ENCODE results near the gene CCDC120.

The CCDC120 gene

DNA sequence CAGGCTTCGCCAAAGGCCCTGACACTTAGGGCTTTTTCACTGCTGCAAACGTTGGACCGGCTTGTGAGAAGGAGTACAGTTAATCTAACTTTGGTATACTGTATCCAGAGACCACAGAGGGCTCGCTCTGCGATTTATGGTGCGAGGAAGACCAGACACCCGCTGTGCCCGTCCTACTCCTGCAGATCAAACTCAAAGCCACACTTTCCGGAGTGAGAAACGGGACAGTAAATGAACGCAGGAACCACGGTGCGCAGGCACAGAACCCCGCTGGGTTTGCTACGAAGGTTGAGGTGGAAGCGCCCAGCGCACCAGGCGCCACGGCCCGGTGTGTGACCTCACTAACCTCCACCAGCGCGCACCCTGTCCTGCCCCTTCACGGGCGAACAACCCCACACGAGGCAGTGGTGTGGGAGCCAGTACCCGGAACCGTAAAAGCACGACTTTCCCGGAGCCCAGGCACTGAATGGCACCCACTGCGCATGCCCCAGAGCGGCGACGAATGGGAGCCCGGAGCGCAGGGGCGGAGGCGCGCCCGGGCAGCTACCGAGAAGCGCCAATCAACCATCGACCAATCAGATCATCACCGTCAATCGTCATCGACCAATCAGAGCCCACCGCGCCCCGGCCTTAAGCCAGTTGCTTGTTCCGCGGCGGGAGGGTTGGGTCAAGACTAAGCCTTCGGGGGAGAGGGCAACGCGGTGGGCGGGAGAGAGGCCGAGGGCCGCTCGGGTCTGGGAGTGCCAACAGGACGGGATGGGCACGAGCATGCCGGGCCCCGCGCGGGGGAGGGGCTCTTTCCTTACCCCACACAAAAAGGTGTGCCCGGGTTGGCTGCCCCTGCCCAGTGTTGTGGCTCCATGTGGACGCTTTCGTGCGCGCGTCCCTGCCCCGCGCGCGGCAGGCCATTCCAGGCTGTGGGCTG, 42.2 kb downstream of the CCDC120 start:
- DNase-seq (ENCODE audit: low read depth in 1 of 2, low spot score in 1 of 2) = peak; percentile 61 to 83

- no peak for DNase-seq (ENCODE audit: low read depth in 1 of 2, low spot score in 1 of 2)
Observed at GRCh38 chrX:49101629-49101984, 42.8 kb downstream of the CCDC120 start.

DNA sequence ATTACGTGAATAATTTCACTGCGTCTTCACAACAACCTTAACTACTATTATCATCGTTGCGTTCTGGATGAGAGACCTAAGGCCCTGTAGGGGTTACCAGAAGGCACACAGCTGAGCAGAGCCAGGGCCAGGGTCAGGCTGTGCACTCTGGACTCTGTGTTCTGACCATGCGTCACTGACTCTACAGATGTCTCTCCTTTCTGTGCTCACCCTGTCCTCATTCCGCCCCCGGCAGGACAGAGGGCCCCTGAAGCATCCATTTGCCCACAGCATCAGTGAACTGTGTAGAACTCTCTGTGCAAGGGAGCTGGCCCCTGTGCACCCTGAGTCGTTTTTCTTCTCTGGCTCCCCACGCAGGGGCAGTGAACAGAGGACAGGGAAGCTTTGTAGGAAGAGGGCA, 43.4 kb downstream of the CCDC120 start:
- no peak for DNase-seq (ENCODE audit: low read depth in 1 of 2, low spot score in 1 of 2)

DNA sequence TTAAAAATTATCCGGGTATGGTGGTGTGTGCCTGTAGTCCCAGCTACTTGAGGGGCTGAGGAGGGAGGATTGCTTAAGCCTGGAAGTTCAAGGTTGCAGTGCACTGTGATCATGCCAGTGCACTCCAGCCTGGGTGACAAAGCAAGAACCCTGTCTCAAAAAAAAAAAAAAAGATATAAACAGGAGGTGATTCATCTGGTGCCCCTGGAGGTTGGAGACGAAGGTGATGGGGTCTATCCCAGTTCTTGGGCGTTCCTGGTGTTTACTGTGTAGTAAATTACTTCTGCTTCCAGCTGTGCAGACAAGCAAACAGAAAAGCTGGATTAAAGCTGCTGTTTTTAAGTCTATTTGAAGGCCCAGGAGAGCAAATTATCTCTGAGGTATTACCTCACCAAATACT, 44.8 kb downstream of the CCDC120 start:
- no peak for DNase-seq (ENCODE audit: low read depth in 1 of 2, low spot score in 1 of 2)

DNA sequence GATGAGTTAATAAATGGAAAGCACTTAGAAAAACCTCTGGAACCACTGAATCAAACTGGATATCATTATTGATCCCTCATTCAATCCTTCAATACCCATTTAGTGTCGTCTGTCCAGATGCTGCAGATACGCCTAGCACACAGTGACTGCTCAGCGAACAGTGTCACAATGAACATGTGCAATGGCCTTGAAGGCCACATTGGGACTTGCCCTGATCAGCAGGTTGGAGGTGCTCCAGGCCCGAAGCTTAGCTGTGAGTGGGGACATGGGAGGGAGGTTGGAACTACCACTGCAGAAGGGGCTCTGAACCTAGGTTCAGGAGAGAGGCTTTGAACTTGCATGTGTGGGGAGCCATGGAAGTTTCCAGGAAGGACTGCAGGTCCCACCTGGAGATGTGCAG, 47.5 kb downstream of the CCDC120 start:
- no peak for DNase-seq (ENCODE audit: low read depth in 1 of 2, low spot score in 1 of 2)

DNA sequence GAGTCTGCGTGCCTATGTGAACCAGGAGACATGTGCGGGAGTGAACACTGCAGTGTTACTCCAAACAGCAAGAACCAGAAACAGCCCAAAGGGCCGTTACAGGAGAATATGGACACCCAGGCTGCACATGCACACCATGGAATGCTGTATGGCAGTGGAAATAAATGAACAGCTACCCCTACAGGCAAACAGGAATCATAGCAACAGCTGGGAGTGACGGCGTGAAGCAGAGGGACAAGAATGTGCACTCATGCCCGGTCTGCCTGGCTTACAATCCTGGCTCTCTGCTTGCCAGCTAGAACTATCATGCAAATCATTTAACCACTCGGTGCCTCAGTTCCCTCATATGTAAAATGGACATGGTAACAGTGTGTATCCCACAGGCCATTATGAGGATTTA, 48.1 kb downstream of the CCDC120 start:
- no peak for DNase-seq (ENCODE audit: low read depth in 1 of 2, low spot score in 1 of 2)

DNA sequence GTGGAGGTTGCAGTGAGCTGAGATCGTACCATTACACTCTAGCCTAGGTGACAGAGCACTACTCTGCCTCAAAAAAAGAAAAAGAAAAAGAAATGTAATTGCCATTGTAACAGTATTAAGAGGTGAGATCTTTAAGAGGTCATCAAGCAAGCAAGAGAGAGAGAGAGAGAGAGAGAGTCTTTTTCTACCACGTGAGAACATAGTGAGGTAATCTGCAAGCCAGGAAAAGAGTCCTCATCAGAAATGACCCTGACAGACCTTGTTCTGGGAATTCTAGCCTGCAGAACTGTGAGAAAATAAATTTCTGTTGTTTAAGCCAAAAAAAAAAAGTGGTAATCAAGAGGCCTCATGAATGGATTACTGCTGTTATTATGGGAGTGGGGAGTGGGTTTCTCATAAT, 49.8 kb downstream of the CCDC120 start:
- no peak for DNase-seq (ENCODE audit: low read depth in 1 of 2, low spot score in 1 of 2)

GRCh38 chrX:49110417-49110816, 51.6 kb downstream of the CCDC120 start:
- DNase-seq (ENCODE audit: low read depth in 1 of 2, low spot score in 1 of 2) = no peak

DNA sequence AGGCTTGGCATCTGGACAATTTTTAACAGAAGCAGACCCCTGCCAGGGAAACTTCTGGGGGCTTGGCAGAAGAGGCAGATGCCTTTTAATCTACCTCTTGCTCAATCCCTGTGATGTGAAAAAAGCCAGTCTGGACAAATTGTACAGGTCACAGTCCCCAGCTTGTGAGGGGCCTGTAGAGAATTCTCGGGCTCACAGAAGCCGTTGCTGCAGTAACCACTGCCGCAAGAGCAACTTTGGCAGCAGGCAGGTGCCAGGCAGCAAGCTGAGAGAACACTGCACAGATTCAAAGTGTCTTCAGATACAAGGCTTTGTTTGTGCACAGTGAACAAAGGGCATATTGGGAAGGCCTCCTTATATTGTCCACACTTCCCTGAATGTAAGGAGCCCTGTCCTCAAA, 53.0 kb downstream of the CCDC120 start:
- no peak for DNase-seq (ENCODE audit: low read depth in 1 of 2, low spot score in 1 of 2)

- DNase-seq (ENCODE audit: low read depth in 1 of 2, low spot score in 1 of 2) = no peak
Observed at GRCh38 chrX:49116076-49116475, 57.3 kb downstream of the CCDC120 start.

DNA sequence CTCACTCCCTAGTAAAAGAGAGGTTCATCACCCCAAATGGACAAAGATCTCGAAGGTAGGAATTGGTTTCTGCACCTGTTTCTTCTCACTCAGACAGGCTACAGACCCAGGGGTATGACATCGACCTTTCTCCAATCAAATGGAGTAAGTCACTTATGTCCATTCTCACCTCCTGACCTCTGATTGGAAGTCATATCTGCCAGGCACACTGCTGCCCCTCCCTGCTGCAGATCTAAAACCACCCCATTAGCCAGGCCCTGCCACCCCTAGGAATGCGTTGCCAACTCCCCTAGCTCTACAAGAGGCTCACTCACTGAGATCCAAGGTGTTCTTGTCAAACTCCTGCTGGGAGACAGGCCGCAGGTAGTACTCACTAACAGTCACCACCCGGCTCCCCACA, 57.9 kb downstream of the CCDC120 start:
- no peak for DNase-seq (ENCODE audit: low read depth in 1 of 2, low spot score in 1 of 2)

DNA sequence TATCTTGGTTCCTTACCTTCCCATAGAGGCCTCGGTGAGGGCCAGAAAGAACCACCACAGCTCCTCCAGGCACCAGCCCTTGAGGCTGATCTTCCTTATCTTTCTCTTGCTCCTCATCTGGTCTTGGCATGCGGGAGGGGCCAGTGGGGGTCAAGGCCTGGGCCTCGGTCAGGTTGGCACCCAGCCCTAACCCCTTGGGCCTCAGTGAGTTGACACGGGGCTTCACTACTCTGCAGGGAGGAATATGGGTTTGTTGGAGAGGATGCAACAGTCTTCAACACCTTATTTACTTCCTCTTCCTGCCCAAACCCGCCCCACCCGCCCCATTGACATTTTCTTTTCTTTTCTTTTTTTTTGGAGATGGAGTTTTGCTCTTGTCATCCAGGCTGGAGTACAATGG, 58.8 kb downstream of the CCDC120 start:
- DNase-seq (ENCODE audit: low read depth in 1 of 2, low spot score in 1 of 2) = no peak
